ENCODE measurements around the gene SLC16A10.

Gene SLC16A10

GRCh38 chr6:111239461-111239860, 152.2 kb downstream of the SLC16A10 start:
- Histone ChIP-seq H3K36me3 (replicated peaks) (no peaks in the 10 kb centered on the region), H3K27ac (no peak overlapping the region), H3K27me3 (replicated peaks) (no peaks in the 10 kb centered on the region), H3K4me3 (ENCODE audit: low read depth, low read length) (no peak overlapping the region)
- TF ChIP-seq CTCF (IDR thresholded peaks at IDR 0.05; ENCODE audit: low read depth, low read length, missing control alignments) = no peak
- no peak for DNase-seq
- in situ Hi-C loops (cut with HindIII; ENCODE audit: low pct_ligation_motif_present, low sequenced_read_pairs) = no loop called here

GRCh38 chr6:111242452-111242851, 155.1 kb downstream of the SLC16A10 start:
- peak; percentile 89 for DNase-seq
- no peaks in the 10 kb centered on the region for H3K36me3 ChIP-seq (replicated peaks)
- H3K4me3 ChIP-seq (ENCODE audit: low read depth, low read length) = no peak overlapping the region
- no peaks in the 10 kb centered on the region for H3K27me3 ChIP-seq (replicated peaks)
- peak overlapping the region; percentile 14 for H3K27ac ChIP-seq
- no peak for TF ChIP-seq CTCF (IDR thresholded peaks at IDR 0.05; ENCODE audit: low read depth, low read length, missing control alignments)
- in situ Hi-C loops (cut with HindIII; ENCODE audit: low pct_ligation_motif_present, low sequenced_read_pairs) = no loop called here

- H3K27ac ChIP-seq = no peak overlapping the region
These were observed 155.8 kb downstream of the SLC16A10 start for GRCh38 chr6:111243095-111243494.

GRCh38 chr6:111248789-111249188, 161.5 kb downstream of the SLC16A10 start:
- Histone ChIP-seq H3K4me3 (ENCODE audit: low read depth, low read length) (no peak overlapping the region), H3K27me3 (replicated peaks) (no peaks in the 10 kb centered on the region), H3K36me3 (replicated peaks) (no peaks in the 10 kb centered on the region), H3K27ac (no peak overlapping the region)
- in situ Hi-C loops (cut with HindIII; ENCODE audit: low pct_ligation_motif_present, low sequenced_read_pairs) = no loop called here
- TF ChIP-seq CTCF (IDR thresholded peaks at IDR 0.05; ENCODE audit: low read depth, low read length, missing control alignments) = no peak
- no peak for DNase-seq

More at GRCh38 chr6:111243095-111243494, 155.8 kb downstream of the SLC16A10 start:
- TF ChIP-seq CTCF (IDR thresholded peaks at IDR 0.05; ENCODE audit: low read depth, low read length, missing control alignments) = no peak
- Histone ChIP-seq H3K4me3 (ENCODE audit: low read depth, low read length) (no peak overlapping the region), H3K27me3 (replicated peaks) (no peaks in the 10 kb centered on the region), H3K36me3 (replicated peaks) (no peaks in the 10 kb centered on the region)
- in situ Hi-C loops (cut with HindIII; ENCODE audit: low pct_ligation_motif_present, low sequenced_read_pairs) = no loop called here
- DNase-seq = no peak

GRCh38 chr6:111250791-111251354, 163.6 kb downstream of the SLC16A10 start:
- DNase-seq = no peak
- in situ Hi-C loops (cut with HindIII; ENCODE audit: low pct_ligation_motif_present, low sequenced_read_pairs) = no loop called here
- Histone ChIP-seq H3K27me3 (replicated peaks) (no peaks in the 10 kb centered on the region), H3K4me3 (ENCODE audit: low read depth, low read length) (no peak overlapping the region), H3K36me3 (replicated peaks) (no peaks in the 10 kb centered on the region), H3K27ac (no peak overlapping the region)
- TF ChIP-seq CTCF (IDR thresholded peaks at IDR 0.05; ENCODE audit: low read depth, low read length, missing control alignments) = no peak

GRCh38 chr6:111252726-111253125, 165.4 kb downstream of the SLC16A10 start:
- H3K27ac ChIP-seq = no peak overlapping the region
- in situ Hi-C loops (cut with HindIII; ENCODE audit: low pct_ligation_motif_present, low sequenced_read_pairs) = no loop called here
- no peak for TF ChIP-seq CTCF (IDR thresholded peaks at IDR 0.05; ENCODE audit: low read depth, low read length, missing control alignments)
- no peak for DNase-seq
- no peaks in the 10 kb centered on the region for H3K27me3 ChIP-seq (replicated peaks)
- H3K4me3 ChIP-seq (ENCODE audit: low read depth, low read length) = no peak overlapping the region
- no peaks in the 10 kb centered on the region for H3K36me3 ChIP-seq (replicated peaks)

Data from brain microvascular endothelial cell (primary cell).